ENCODE data around the gene LPIN3. TPM values are rescaled to one million over a fixed set of nuclear protein-coding genes. Genes with fewer than 3 reads are reported as not detected.
A peak's percentile ranks its signal among the peaks of the same experiment; 100 is the strongest.

LPIN3 gene, protein sequence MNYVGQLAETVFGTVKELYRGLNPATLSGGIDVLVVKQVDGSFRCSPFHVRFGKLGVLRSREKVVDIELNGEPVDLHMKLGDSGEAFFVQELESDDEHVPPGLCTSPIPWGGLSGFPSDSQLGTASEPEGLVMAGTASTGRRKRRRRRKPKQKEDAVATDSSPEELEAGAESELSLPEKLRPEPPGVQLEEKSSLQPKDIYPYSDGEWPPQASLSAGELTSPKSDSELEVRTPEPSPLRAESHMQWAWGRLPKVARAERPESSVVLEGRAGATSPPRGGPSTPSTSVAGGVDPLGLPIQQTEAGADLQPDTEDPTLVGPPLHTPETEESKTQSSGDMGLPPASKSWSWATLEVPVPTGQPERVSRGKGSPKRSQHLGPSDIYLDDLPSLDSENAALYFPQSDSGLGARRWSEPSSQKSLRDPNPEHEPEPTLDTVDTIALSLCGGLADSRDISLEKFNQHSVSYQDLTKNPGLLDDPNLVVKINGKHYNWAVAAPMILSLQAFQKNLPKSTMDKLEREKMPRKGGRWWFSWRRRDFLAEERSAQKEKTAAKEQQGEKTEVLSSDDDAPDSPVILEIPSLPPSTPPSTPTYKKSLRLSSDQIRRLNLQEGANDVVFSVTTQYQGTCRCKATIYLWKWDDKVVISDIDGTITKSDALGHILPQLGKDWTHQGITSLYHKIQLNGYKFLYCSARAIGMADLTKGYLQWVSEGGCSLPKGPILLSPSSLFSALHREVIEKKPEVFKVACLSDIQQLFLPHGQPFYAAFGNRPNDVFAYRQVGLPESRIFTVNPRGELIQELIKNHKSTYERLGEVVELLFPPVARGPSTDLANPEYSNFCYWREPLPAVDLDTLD
- total RNA-seq (ENCODE audit: low replicate concordance): 2.8 and 8.9 TPM in 2 replicates

DNA sequence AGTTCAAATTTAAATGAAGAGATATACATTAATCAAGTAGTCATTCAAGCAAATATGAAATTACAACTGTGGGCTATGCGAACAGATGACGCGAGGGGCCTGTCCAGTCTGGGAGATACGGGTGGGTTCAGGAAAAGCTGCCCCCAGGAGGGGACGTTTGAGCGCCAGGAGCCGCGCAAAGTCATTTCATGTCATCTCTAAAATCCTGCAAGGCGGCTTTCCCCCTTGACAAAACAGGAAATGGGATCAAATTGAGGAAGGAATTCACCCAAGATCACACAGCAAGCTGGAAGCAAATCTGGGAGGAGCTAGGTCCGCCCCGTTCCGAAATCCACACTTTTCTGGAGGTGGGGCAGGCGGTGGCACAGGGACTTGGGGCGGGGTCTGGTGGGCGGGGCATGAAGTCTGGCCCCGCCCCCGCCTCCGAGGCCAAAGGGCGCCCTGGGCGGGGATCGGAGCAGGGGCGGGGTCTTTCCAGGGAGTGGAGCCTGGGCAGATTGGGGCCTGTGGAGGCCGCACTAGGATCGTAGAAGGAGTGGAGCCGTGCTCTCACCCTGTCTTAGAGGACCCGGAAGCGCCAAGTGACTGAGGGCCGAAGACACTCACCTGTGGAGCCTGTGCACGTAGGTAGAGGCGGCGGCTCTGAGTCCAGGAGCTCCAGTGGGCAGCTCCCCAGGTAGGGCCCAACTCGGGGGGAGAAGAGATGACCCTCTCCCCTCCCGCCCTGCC, at the start of gene LPIN3:
Gene LPIN3 (plus strand): TSS at position 495 of the 729 bp plus-strand sequence. CDS start 4,983 bp downstream, outside the sequence.
- no peak within 1 kb of the TSS for H3K9ac ChIP-seq

DNA sequence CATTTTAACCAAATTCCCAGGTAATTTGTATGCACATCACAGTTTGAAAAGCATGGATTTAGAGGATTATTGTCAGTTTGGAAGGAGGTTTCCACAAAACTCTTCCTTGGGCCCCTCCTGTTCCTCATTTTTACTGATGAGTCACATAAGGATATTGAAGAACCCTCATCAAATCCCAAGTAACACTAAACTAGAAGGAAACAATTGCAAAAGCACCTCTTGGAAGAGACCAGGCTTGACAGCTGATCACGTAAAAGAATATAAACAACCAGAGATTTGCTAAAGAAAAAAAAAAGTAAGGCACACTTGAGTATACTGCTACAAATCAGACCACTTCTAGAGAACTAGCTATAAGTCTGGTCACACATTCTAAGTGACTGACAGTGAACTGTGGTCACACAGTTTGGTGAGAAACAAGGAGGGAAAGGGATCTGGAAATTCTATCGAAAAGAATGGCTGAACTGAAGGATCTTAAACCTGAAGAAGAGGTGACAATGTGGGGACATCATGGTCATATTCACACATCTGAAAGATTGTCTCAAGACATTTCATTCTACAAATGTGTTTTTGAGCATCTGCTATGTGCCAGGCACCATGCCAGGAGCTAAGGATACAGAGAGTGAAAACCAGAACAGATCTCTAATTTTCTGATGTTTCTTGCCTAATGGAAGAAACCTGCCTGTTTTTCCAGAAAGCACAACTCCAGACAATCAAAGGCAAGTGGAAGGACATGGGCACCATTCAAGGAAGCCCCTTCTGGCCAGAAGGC, 47.2 kb upstream of the LPIN3 start:
- no peak for DNase-seq (ENCODE audit: low spot score)
- Mint-ChIP-seq H3K36me3 (peaks cover 2% of the 10 kb centered on the region), H3K4me1 (peaks cover 19% of the 10 kb centered on the region), H3K9me3 (peaks cover 2% of the 10 kb centered on the region), H3K27me3 (ENCODE audit: insufficient read depth, low read depth) (no peaks in the 10 kb centered on the region), H3K4me3 (no peak overlapping the region), H3K27ac (no peak overlapping the region)
- Histone ChIP-seq H3K4me1 (peaks cover 6% of the 10 kb centered on the region), H3K4me2 (no peak overlapping the region), H3K36me3 (no peaks in the 10 kb centered on the region), H3K4me3 (no peak overlapping the region), H2AFZ (replicated peaks) (no peak overlapping the region), H3K27me3 (no peaks in the 10 kb centered on the region), H4K20me1 (ENCODE audit: low read depth) (no peaks in the 10 kb centered on the region), H3F3A (ENCODE audit: low read depth) (no peaks in the 10 kb centered on the region), H3K79me2 (ENCODE audit: low read depth) (no peaks in the 10 kb centered on the region), H3K9ac (no peak overlapping the region), H3K27ac (no peak overlapping the region), H3K9me3 (ENCODE audit: low read depth) (no peaks in the 10 kb centered on the region)
- TF ChIP-seq EZH2phosphoT487 (IDR thresholded peaks at IDR 0.05) (no peak), EZH2 (IDR thresholded peaks at IDR 0.05) (no peak)
- TF ChIP-seq, protein P1, sequence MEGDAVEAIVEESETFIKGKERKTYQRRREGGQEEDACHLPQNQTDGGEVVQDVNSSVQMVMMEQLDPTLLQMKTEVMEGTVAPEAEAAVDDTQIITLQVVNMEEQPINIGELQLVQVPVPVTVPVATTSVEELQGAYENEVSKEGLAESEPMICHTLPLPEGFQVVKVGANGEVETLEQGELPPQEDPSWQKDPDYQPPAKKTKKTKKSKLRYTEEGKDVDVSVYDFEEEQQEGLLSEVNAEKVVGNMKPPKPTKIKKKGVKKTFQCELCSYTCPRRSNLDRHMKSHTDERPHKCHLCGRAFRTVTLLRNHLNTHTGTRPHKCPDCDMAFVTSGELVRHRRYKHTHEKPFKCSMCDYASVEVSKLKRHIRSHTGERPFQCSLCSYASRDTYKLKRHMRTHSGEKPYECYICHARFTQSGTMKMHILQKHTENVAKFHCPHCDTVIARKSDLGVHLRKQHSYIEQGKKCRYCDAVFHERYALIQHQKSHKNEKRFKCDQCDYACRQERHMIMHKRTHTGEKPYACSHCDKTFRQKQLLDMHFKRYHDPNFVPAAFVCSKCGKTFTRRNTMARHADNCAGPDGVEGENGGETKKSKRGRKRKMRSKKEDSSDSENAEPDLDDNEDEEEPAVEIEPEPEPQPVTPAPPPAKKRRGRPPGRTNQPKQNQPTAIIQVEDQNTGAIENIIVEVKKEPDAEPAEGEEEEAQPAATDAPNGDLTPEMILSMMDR (IDR thresholded peaks at IDR 0.05): no peak

More for the DNA sequence above, at the start of gene LPIN3:
- peak within 1 kb of the TSS; percentile 64 for H2AFZ ChIP-seq (replicated peaks)
- Mint-ChIP-seq H3K27ac (no peak within 1 kb of the TSS), H3K36me3 (no peaks in the 10 kb centered on the region), H3K27me3 (ENCODE audit: insufficient read depth, low read depth) (peaks cover 11% of the 10 kb centered on the region), H3K4me3 (peak within 1 kb of the TSS; percentile 86), H3K9me3 (no peaks in the 10 kb centered on the region), H3K4me1 (peaks cover 4% of the 10 kb centered on the region)
- peak within 1 kb of the TSS; percentile 74 for H3K4me2 ChIP-seq
- H3K79me2 ChIP-seq (ENCODE audit: low read depth): no peaks in the 10 kb centered on the region
- H3K4me1 ChIP-seq: peaks cover 6% of the 10 kb centered on the region
- H3K27ac ChIP-seq: no peak within 1 kb of the TSS
- H4K20me1 ChIP-seq (ENCODE audit: low read depth): no peaks in the 10 kb centered on the region
- peak within 1 kb of the TSS; percentile 41 for H3K4me3 ChIP-seq
- no peaks in the 10 kb centered on the region for H3K36me3 ChIP-seq
- TF ChIP-seq EZH2 (IDR thresholded peaks at IDR 0.05): no peak
- TF ChIP-seq, protein P1 (IDR thresholded peaks at IDR 0.05): peak; percentile 16
- no peak for TF ChIP-seq EZH2phosphoT487 (IDR thresholded peaks at IDR 0.05)
- H3F3A ChIP-seq (ENCODE audit: low read depth): no peaks in the 10 kb centered on the region
- no peaks in the 10 kb centered on the region for H3K9me3 ChIP-seq (ENCODE audit: low read depth)
- DNase-seq (ENCODE audit: low spot score): peak; percentile 97
- peaks cover 12% of the 10 kb centered on the region for H3K27me3 ChIP-seq

DNA sequence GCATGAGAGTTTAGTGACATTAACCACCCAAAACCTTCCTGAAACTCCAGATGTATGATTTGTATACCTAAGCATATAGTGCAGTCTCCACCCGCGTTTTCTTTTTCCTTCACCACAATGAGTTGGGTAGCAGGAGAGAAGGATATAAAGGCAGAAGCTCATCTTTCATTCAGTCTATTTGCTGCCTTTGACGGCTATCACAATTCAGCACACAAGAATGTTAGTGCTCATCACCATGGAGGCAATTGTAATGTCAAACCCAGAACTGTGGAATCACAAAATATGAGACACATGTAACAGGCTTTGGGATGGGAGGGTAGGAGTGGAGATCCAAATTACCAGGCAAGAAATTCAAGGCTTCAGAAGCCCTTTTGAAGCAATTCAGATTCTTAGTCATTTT, 40.7 kb upstream of the LPIN3 start:
- no peak overlapping the region for H2AFZ ChIP-seq (replicated peaks)

More for the DNA sequence above, 40.7 kb upstream of the LPIN3 start:
- Histone ChIP-seq H3K4me3 (no peak overlapping the region), H3K9me3 (ENCODE audit: low read depth) (no peaks in the 10 kb centered on the region), H3K79me2 (ENCODE audit: low read depth) (no peaks in the 10 kb centered on the region), H3K4me1 (no peaks in the 10 kb centered on the region), H4K20me1 (ENCODE audit: low read depth) (no peaks in the 10 kb centered on the region), H3K4me2 (no peak overlapping the region), H3K36me3 (no peaks in the 10 kb centered on the region), H3F3A (ENCODE audit: low read depth) (no peaks in the 10 kb centered on the region), H3K27me3 (no peaks in the 10 kb centered on the region), H3K27ac (no peak overlapping the region), H3K9ac (no peak overlapping the region)
- peaks cover 16% of the 10 kb centered on the region for H3K4me1 Mint-ChIP-seq
- peaks cover 2% of the 10 kb centered on the region for H3K9me3 Mint-ChIP-seq
- no peak overlapping the region for H3K4me3 Mint-ChIP-seq
- peaks cover 2% of the 10 kb centered on the region for H3K27me3 Mint-ChIP-seq (ENCODE audit: insufficient read depth, low read depth)
- no peak overlapping the region for H3K27ac Mint-ChIP-seq
- no peak for TF ChIP-seq EZH2phosphoT487 (IDR thresholded peaks at IDR 0.05)
- TF ChIP-seq, protein P1 (IDR thresholded peaks at IDR 0.05): no peak
- TF ChIP-seq EZH2 (IDR thresholded peaks at IDR 0.05): no peak
- no peak for DNase-seq (ENCODE audit: low spot score)
- H3K36me3 Mint-ChIP-seq: peaks cover 2% of the 10 kb centered on the region
